ENCODE results near the gene IRX2.

The IRX2 gene

DNA sequence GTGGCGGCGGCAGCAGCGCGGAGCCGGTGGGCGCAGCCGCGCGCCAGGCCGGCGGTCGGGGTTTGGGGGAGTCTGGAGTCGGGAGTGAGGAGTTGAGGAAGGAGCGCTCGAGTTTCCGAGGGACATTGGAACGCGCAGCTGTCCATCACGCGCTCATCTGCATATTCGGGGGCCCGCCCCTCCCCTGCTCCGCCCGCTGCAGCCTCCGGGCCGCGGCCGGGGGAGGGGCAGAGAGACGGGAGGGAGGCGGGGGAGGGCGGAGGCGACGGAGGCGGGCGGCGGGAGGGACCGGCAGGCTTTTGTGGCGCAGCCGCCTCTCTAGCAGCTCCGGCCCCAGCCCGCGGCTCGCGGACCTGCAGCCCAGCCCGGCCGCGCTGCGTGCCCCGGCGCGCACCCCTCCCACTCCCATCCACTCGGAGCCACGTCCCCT, at the start of gene IRX2:
Gene IRX2 (minus strand): TSS at position 86 of the 430 bp plus-strand sequence. CDS start 264 bp downstream, outside the sequence.
- Mint-ChIP-seq H3K4me3 (no peak within 1 kb of the TSS), H3K4me1 (ENCODE audit: low read depth) (peaks cover 6% of the 10 kb centered on the region), H3K36me3 (ENCODE audit: low read depth) (no peaks in the 10 kb centered on the region), H3K27me3 (peaks cover 80% of the 10 kb centered on the region), H3K27ac (no peak within 1 kb of the TSS), H3K9me3 (no peaks in the 10 kb centered on the region)
- intact Hi-C loops (cut with micrococcal nuclease), result no loop called here

DNA sequence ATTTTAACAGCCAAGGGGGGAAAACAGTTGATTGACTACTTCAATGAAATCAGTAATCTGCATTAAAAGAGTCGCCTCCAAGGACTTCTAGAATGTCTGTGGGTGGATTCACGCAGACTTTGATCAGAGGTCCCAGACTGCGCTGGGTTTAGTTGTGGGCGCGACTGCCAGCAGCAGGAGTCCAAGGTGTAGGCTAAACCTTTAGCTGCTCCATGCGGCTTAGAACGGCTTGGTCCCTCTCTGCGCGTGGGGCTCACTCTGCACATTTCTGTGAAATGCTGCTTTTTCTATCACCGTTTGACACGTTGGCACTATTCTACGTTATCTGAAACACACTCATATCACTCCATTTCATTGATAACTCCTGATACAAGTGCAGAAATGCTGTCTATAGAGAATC, 48.6 kb upstream of the IRX2 start:
- Mint-ChIP-seq H3K27ac (no peak overlapping the region), H3K4me1 (ENCODE audit: low read depth) (no peaks in the 10 kb centered on the region), H3K27me3 (no peaks in the 10 kb centered on the region), H3K9me3 (no peaks in the 10 kb centered on the region), H3K36me3 (ENCODE audit: low read depth) (no peaks in the 10 kb centered on the region), H3K4me3 (no peak overlapping the region)
- intact Hi-C loops (cut with micrococcal nuclease), result no loop called here

DNA sequence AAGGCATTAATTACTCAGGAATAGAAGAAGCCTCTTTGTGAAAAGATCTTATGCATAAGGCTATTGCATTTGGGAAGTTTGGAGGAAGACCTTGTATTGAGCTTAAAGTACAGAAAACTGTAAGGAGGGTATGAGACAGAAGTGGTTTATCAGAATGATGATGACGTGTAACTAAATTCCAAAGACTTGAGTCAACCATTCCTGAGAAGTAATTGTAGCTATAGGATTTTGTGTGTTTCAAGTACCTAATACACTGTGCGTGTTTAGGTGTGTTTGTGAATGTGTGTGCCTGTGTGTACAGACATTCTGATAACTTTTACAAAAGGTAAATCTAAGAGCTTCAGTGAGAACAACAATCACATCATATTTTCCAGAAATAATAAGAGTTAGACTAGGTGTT, 46.5 kb upstream of the IRX2 start:
- H3K27ac Mint-ChIP-seq, result no peak overlapping the region
- no peaks in the 10 kb centered on the region for H3K27me3 Mint-ChIP-seq
- H3K36me3 Mint-ChIP-seq (ENCODE audit: low read depth), result no peaks in the 10 kb centered on the region
- intact Hi-C loops (cut with micrococcal nuclease), result no loop called here
- H3K4me3 Mint-ChIP-seq, result no peak overlapping the region
- no peaks in the 10 kb centered on the region for H3K9me3 Mint-ChIP-seq
- H3K4me1 Mint-ChIP-seq (ENCODE audit: low read depth), result no peaks in the 10 kb centered on the region

DNA sequence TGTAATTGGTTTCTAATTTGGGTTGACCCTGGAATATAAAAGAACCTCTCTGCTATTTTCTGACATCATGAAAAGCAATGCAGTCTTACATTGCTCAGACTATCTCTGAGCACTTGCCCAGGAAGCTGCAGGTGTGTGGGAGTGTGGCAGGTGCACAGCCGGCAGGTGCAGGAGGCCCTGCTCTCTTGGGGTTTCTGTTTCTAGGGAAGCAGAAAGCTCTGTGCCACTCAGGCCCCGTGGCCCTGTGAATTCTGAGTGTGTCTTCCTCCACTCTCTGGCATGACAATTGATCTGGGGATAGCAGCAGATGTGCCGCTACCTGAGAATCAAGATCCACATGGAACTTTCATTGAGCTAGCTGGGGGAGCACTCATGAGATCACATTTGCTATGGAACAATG, 45.7 kb upstream of the IRX2 start:
- Mint-ChIP-seq H3K9me3 (no peaks in the 10 kb centered on the region), H3K27me3 (no peaks in the 10 kb centered on the region), H3K36me3 (ENCODE audit: low read depth) (no peaks in the 10 kb centered on the region), H3K4me1 (ENCODE audit: low read depth) (no peaks in the 10 kb centered on the region), H3K27ac (no peak overlapping the region), H3K4me3 (no peak overlapping the region)
- intact Hi-C loops (cut with micrococcal nuclease), result no loop called here

DNA sequence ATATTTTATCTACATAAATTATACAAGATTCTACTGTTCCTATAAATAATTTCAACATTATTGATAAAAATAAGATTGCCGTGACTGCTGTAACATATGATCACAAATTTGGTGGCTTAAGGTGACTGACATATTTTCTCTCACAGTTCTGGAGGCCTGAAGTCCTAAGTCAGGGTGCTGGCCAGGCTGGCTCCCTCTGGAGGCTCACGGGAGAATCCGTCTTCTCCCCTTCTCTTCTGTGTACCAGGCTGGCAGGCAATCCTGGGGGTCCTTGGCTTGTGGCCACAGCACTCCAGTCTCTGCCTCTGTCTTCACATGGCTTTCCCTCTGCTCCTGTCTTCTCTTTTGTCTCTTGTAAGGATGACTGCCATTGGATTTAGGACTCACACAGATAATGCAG, 31.7 kb upstream of the IRX2 start:
- no peaks in the 10 kb centered on the region for H3K27me3 Mint-ChIP-seq
- H3K4me3 Mint-ChIP-seq, result no peak overlapping the region
- no peaks in the 10 kb centered on the region for H3K36me3 Mint-ChIP-seq (ENCODE audit: low read depth)
- peaks cover 15% of the 10 kb centered on the region for H3K9me3 Mint-ChIP-seq
- H3K27ac Mint-ChIP-seq, result no peak overlapping the region
- intact Hi-C loops (cut with micrococcal nuclease), result no loop called here
- no peaks in the 10 kb centered on the region for H3K4me1 Mint-ChIP-seq (ENCODE audit: low read depth)

DNA sequence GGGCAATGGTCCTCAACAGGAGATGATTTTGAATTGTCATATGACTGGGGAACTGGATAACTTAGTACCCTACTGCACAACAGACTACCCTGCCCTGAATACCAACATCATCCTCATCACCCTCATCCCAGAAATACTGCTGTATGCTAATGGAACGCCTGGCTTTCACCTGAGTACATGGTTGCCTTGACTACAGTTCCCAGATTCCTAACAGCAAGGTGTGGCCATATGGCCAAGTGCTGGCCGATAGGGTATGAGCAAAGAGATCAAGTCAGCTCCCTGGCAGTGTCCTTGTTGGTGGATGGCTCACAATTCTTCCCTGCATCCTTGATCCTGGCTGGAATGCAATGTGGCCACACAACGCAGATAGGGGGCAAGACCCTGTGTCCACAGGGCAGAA, 31.2 kb upstream of the IRX2 start:
- intact Hi-C loops (cut with micrococcal nuclease), result no loop called here
- H3K27ac Mint-ChIP-seq, result no peak overlapping the region
- H3K36me3 Mint-ChIP-seq (ENCODE audit: low read depth), result no peaks in the 10 kb centered on the region
- no peaks in the 10 kb centered on the region for H3K4me1 Mint-ChIP-seq (ENCODE audit: low read depth)
- no peaks in the 10 kb centered on the region for H3K27me3 Mint-ChIP-seq
- H3K9me3 Mint-ChIP-seq, result peaks cover 15% of the 10 kb centered on the region
- no peak overlapping the region for H3K4me3 Mint-ChIP-seq

DNA sequence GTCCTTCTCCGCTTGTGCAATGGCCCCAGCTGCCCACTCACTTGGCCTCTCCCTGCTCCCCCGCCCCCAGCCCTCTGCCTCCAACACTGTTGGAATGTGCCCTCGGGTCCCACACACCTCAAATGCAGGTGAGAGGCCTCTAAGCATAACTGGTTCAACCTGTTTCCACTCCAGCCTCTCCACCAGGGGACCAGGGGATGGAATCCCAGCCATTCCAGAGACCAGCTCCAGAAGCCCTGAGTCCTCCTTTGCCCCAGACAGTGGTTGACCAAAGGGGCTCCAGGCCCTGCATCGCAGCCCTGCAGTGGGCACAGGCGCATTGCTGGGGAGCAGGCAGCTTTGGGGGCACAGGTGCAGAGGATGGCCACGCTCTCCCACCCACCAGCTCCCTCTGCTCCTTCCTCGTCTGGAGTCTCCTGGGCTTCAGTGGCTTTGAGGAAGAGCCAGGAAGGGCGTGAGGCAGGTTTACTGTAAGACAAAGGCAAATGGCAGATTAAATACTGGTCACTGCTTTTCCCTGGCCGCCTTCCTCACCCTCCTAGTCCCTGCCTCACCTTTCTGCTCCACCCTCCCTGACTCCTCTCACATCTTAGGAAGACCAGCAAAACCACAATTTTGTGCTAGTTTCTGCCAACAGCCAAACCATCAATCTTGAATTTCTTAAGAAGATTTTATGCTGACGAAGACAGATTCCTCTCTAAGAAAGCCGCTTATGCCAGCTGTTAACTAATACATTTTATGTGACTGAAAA, 29.1 kb upstream of the IRX2 start:
- no peak overlapping the region for H3K27ac Mint-ChIP-seq
- no peaks in the 10 kb centered on the region for H3K27me3 Mint-ChIP-seq
- no peaks in the 10 kb centered on the region for H3K36me3 Mint-ChIP-seq (ENCODE audit: low read depth)
- peaks cover 7% of the 10 kb centered on the region for H3K9me3 Mint-ChIP-seq
- intact Hi-C loops (cut with micrococcal nuclease), result no loop called here
- no peaks in the 10 kb centered on the region for H3K4me1 Mint-ChIP-seq (ENCODE audit: low read depth)
- H3K4me3 Mint-ChIP-seq, result no peak overlapping the region

DNA sequence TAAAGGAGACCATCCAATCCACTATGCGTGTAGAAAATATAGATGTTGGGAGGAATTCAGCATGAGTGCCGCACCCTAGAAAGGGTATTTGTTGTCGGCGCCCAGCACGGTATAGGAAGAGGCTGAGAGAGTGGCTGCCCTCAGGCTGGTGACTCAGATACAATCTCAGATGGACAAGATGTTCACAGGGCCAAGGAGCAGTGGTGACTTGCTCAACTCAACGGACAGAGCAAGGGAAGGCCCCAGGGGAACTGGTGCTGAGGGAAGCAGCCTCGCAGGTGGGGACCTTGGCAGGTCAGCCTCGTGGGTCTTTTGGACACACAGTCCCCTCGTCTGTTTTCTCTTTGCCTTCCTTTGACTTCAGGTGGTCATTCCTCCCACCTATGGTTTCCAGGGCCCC, 28.0 kb upstream of the IRX2 start:
- Mint-ChIP-seq H3K4me1 (ENCODE audit: low read depth) (no peaks in the 10 kb centered on the region), H3K36me3 (ENCODE audit: low read depth) (no peaks in the 10 kb centered on the region), H3K4me3 (no peak overlapping the region), H3K27ac (no peak overlapping the region), H3K9me3 (no peaks in the 10 kb centered on the region), H3K27me3 (no peaks in the 10 kb centered on the region)
- intact Hi-C loops (cut with micrococcal nuclease), result no loop called here

DNA sequence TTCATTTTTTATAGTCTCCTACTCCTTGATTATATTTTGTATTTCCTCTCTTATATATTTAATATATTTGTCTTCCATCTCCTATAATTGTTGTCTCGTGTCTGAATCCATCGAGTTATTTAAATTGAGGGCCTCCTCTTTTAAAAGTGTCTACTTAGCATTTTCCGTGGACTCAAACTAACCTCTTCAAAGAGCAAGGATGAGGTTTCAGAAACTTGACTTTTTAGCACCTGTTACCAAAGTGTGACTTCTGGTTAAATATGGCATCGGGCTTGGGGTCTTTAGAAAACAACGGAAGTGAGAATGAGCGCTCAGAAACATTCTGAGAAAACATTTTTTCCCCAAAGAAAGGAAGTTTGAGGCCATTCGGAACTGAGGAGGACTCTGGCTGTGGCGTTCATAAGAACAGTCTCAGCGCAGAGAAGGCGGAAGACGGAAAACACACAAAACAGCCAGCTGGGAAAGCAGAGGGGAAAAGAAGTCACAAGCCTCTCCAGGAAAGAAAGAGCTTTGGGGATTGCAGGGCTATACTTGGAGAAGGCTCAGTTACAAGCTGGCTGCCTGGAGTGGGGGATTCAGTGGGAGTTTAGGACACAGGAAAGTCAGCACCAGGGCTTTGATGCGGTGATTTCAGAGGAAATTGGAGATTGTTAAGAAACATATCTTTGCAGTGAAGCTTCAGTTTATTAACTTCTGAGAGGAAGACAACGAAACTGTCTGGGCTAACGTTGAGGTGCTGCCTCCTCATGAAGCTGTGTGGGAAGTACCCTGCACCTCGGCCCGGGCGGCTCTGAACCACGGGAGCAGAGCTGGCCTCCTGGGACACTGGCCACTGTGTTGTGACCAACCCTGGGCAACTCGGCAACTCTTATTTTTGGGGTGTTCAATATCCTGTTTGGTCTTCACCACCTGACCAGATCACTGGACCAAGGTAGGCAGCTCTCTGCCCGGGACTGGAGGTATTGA, 25.1 kb upstream of the IRX2 start:
- no peaks in the 10 kb centered on the region for H3K4me1 Mint-ChIP-seq (ENCODE audit: low read depth)
- H3K4me3 Mint-ChIP-seq, result no peak overlapping the region
- H3K27me3 Mint-ChIP-seq, result peaks cover 3% of the 10 kb centered on the region
- no peak overlapping the region for H3K27ac Mint-ChIP-seq
- no peaks in the 10 kb centered on the region for H3K9me3 Mint-ChIP-seq
- no peaks in the 10 kb centered on the region for H3K36me3 Mint-ChIP-seq (ENCODE audit: low read depth)
- intact Hi-C loops (cut with micrococcal nuclease), result no loop called here

DNA sequence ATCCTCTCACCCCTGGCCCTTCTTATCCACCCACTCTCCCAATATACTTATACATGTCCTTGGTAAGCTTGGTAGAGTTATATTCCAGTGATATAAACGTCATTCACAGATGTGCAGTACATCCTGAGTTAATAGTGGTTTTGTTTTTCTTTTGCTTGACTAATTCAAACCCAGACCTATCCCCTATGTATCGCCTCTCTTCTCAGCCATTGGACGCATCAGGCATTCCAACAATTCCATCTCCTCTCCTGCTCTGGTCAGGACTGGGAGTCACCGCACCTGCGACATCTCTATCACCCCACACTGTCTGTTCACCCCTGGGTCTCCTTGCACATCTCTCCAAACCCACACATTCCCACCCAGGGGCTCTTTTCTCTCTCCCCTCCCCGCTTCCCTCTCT, 21.9 kb upstream of the IRX2 start:
- no peaks in the 10 kb centered on the region for H3K4me1 Mint-ChIP-seq (ENCODE audit: low read depth)
- peaks cover 3% of the 10 kb centered on the region for H3K27me3 Mint-ChIP-seq
- H3K9me3 Mint-ChIP-seq, result no peaks in the 10 kb centered on the region
- no peak overlapping the region for H3K4me3 Mint-ChIP-seq
- H3K36me3 Mint-ChIP-seq (ENCODE audit: low read depth), result no peaks in the 10 kb centered on the region
- H3K27ac Mint-ChIP-seq, result no peak overlapping the region
- intact Hi-C loops (cut with micrococcal nuclease), result no loop called here

DNA sequence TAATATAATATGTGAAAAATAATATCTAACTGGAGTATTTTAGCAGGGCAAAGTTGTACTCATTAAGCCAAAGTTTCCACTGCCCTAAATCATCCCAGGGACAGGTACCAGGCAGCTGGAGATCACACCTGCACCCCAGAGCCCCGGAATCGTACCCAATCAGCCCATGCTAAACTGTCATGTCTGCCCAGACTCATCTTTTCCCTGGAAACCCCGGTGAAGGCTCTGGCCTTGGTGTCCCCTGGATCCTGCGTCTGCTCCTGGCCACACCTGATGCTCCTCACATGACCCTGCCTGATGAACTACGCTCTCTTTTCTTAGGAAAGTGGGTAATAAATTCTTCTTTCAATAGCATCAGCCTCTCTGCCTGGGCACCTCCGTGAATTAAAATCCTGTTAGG, 15.6 kb upstream of the IRX2 start:
- Mint-ChIP-seq H3K27ac (no peak overlapping the region), H3K36me3 (ENCODE audit: low read depth) (no peaks in the 10 kb centered on the region), H3K9me3 (no peaks in the 10 kb centered on the region), H3K4me1 (ENCODE audit: low read depth) (no peaks in the 10 kb centered on the region), H3K27me3 (peaks cover 10% of the 10 kb centered on the region), H3K4me3 (no peak overlapping the region)
- intact Hi-C loops (cut with micrococcal nuclease), result no loop called here

DNA sequence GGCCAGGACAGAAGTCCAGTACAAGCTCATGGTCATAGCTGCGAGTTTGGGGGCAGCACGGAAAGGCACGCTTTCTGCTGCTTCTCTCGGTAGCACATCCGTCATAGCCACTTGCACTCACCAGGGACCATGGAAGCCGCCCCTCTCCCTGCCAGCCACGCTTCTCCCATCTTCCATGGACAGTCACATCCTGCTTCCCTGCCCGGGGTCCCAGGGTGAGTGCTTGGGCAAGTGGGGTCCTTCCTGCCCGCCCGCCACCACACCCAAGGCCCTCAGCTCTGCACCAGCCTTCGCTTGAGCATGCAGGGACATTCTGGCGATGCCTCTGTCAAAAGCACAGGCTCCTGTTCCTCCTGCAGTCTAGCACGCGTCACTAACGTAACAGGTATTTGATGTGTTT, 13.1 kb upstream of the IRX2 start:
- no peak overlapping the region for H3K27ac Mint-ChIP-seq
- no peaks in the 10 kb centered on the region for H3K4me1 Mint-ChIP-seq (ENCODE audit: low read depth)
- no peak overlapping the region for H3K4me3 Mint-ChIP-seq
- H3K9me3 Mint-ChIP-seq, result no peaks in the 10 kb centered on the region
- H3K27me3 Mint-ChIP-seq, result peaks cover 18% of the 10 kb centered on the region
- no peaks in the 10 kb centered on the region for H3K36me3 Mint-ChIP-seq (ENCODE audit: low read depth)
- intact Hi-C loops (cut with micrococcal nuclease), result no loop called here

DNA sequence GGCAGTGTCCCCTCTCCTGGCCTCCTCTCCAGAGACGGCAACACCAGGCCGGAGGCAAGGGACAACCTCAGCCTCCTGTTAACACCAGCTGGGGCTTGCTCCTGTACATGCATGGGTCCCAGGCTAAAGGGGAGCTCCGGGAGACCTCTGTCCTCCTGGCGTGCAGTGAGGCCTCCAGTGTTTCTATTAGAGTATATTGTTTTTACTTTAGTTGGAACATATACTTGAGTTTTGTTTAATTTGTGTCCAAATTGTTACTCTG, 12.0 kb upstream of the IRX2 start:
- Mint-ChIP-seq H3K27me3 (peaks cover 30% of the 10 kb centered on the region), H3K4me3 (no peak overlapping the region), H3K27ac (no peak overlapping the region), H3K9me3 (no peaks in the 10 kb centered on the region), H3K36me3 (ENCODE audit: low read depth) (no peaks in the 10 kb centered on the region), H3K4me1 (ENCODE audit: low read depth) (no peaks in the 10 kb centered on the region)
- intact Hi-C loops (cut with micrococcal nuclease), result no loop called here

DNA sequence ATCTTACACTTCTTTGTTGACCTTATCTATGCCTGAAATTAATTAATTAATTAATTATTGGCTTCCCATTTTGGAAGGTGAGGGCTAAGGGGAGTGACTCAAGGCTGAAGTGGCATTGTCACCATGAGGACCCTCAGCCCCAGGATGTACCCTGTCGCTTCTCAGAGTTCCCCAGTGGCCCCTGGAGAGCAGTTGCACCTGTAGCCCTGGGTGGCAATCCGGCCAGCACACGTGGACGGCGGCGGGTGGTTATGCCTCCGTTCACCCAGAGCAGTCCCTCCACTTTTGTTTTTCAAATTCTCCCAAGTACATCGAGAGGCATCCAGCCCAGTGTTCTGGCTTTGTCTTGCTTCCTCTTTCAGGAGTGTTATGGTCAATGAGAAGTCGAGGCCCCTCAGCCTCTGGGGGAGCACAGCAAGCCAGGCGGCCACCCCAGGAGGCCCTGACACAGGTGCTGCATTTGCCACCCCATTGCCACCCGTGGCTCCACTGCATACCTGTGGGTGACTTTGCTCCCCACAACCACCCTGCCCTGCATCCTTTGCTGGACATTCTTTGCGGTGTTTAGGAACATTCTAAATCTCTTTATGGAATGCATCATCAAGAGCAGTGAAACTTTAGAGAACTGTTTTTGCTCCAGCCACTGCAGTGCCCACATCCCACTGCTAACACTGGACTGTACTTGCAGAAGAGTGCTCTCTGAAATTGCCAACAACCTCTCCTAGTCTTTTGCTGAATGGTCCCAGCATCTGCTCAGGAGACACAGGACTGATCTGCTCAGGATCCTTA, 11.5 kb upstream of the IRX2 start:
- Mint-ChIP-seq H3K27ac (no peak overlapping the region), H3K27me3 (peaks cover 32% of the 10 kb centered on the region), H3K9me3 (no peaks in the 10 kb centered on the region), H3K36me3 (ENCODE audit: low read depth) (no peaks in the 10 kb centered on the region), H3K4me1 (ENCODE audit: low read depth) (no peaks in the 10 kb centered on the region), H3K4me3 (no peak overlapping the region)
- intact Hi-C loops (cut with micrococcal nuclease), result no loop called here

Data from dendritic cell treated with granulocyte-macrophage colony-stimulating factor and Interleukin-4, amounts not matched to agents 40 ng/mL and 50 ng/mL, for 4 days (primary cell).